Pancreas (tissue), 10 donors: Measurements from ENCODE around the gene F5. TPM values are rescaled to one million over a fixed set of nuclear protein-coding genes. Genes with fewer than 3 reads are reported as not detected.

Experiments used
- ATAC-seq, 4 donors: fragments of 200-7000 bp; cut with Tn5 transposase; one replicate each; pipeline versions ENCODE4 v1.8.0 to v1.9.1; 2020; ENCODE audit warnings: mild to moderate bottlenecking in 4 of 4, moderate library complexity in 4 of 4
- DNase-seq, 6 donors: peaks; one replicate each; pipeline ENCODE4 v3.0.0-alpha.2; 2020
- FAIRE-seq: peaks from 2 replicates; lab custom pipeline; 2012; peaks lifted over from hg19 to GRCh38; lab: Jason Lieb, UNC
- H3K27ac ChIP-seq, 4 donors: fragments of 200-600 bp; sonication (generic); 1 replicate in 3 of 4; 2 replicates in 1 of 4; pipeline versions ENCODE4 v1.5.0 to v1.8.0; 2020
- H3K27me3 ChIP-seq, 4 donors: fragments of 200-600 bp; one replicate each; pipeline ENCODE4 v1.8.0; 2021
- H3K36me3 ChIP-seq, 3 donors: fragments of 200-600 bp; sonication (generic) in 1 of 3; one replicate each; pipeline versions ENCODE4 v1.5.0 to v1.8.0; 2020 to 2021
- H3K4me1 ChIP-seq, 3 donors: fragments of 200-600 bp; one replicate each; pipeline ENCODE4 v1.8.0; 2021
- H3K4me3 ChIP-seq, 4 donors: fragments of 200-600 bp; sonication (generic) in 2 of 4; one replicate each; pipeline versions ENCODE4 v1.5.0 to v1.8.0; 2020 to 2021
- H3K9me3 ChIP-seq, 4 donors: fragments of 200-600 bp; one replicate each; pipeline ENCODE4 v1.8.0; 2021
- CTCF ChIP-seq, 4 donors: fragments of 200-600 bp; sonication (generic) in 3 of 4; IDR thresholded peaks; one replicate each; pipeline versions ENCODE4 v1.5.0 to v1.8.0; 2021; ENCODE audit warnings: antibody characterized with exemption in 4 of 4
- WGBS, 2 donors: extraction: QIAGEN DNeasy Blood & Tissue Kit; methylation state at CpG; one replicate each; pipeline ENCODE4 v1.1.7; 2013; 5-methylcytosine and 5-hydroxymethylcytosine counted together
- intact Hi-C, 3 donors: fragments of 100-400 bp; cut with DNase I; formaldehyde crosslinking; loops; one replicate each; pipeline versions ENCODE4 v1.11.1 to v1.14.2; 2022
- polyA plus RNA-seq, 2 donors: library from polyadenylated mRNA; stranded (reverse); fragments of 200-250 nt; gene quantifications; one replicate each; pipeline ENCODE4 v1.2.3, GENCODE V29; 2013
- total RNA-seq, 6 donors: library from RNA; stranded (reverse); fragmentation: NEBNext Ultra II Directional in 4 of 6; extraction: Animal tissue kit (Norgen Biotek cat#: 25700) in 4 of 6; gene quantifications; one replicate each; pipeline versions ENCODE4 v1.2.1 to v1.2.4, GENCODE V29; 2021 to 2023
- donor health status: healthy with polysubstance abuse.
- donor health status: DM: no; HTN: no; CAD: no; lungs with moderate emphysema.
- donor health status: DM: no; HTN: no; CAD: no.
- donor health status: control.
- donor health status: control.
- donor health status: Bipolar disorder and iron deficiency.
- donor health status: DM: yes; HTN: yes; CAD: no.
- donor health status: DM: no; HTN: no; CAD: no.
- donor health status: DM: no; HTN: no; CAD: no.
- donor health status: DM: yes; HTN: yes; CAD: no.

F5 gene
- total and polyA plus RNA-seq, 8 donors, result 0.94 to 9.0 (median 5.9) TPM

GRCh38 chr1:169515641-169516040 is 70.6 kb downstream of the F5 start:
- no peak for DNase-seq
- no peak overlapping the region for H3K27ac ChIP-seq
- intact Hi-C loops, result no loop called here
- FAIRE-seq, result no peak
- no peaks in the 10 kb centered on the region for H3K9me3 ChIP-seq
- H3K4me1 ChIP-seq, result no peaks in the 10 kb centered on the region
- no peaks in the 10 kb centered on the region for H3K27me3 ChIP-seq
- TF ChIP-seq CTCF (IDR thresholded peaks at IDR 0.05), result no peak
- ATAC-seq, result no peak
- no peaks in the 10 kb centered on the region for H3K36me3 ChIP-seq
- no peak overlapping the region for H3K4me3 ChIP-seq

GRCh38 chr1:169514566-169515270 is 71.6 kb downstream of the F5 start:
- WGBS, 2 donors, result 60 to 62% methylated on average over 2 of the region's 2 CpGs
- Histone ChIP-seq H3K36me3 (no peaks in the 10 kb centered on the region), H3K27ac (no peak overlapping the region), H3K27me3 (no peaks in the 10 kb centered on the region), H3K9me3 (no peaks in the 10 kb centered on the region), H3K4me1 (peaks cover 0 to 2% (median under 1%) of the 10 kb centered on the region in 3 donors), H3K4me3 (no peak overlapping the region)
- no peak for FAIRE-seq
- DNase-seq, result no peak
- TF ChIP-seq CTCF (IDR thresholded peaks at IDR 0.05), result no peak
- intact Hi-C loops, result no loop called here
- no peak for ATAC-seq

- Histone ChIP-seq H3K9me3 (no peaks in the 10 kb centered on the region), H3K27ac (no peak overlapping the region), H3K36me3 (no peaks in the 10 kb centered on the region), H3K4me3 (no peak overlapping the region), H3K4me1 (peaks cover 6 to 17% (median 15%) of the 10 kb centered on the region in 3 donors), H3K27me3 (no peaks in the 10 kb centered on the region)
- TF ChIP-seq CTCF (IDR thresholded peaks at IDR 0.05), result no peak
- FAIRE-seq (no peak), DNase-seq (no peak), ATAC-seq (peak in 2 of 4 donors; percentile 13 to 37)
- intact Hi-C loops, result no loop called here
These were observed 73.1 kb downstream of the F5 start for GRCh38 chr1:169513208-169513607.

GRCh38 chr1:169511316-169512005 is 74.8 kb downstream of the F5 start:
- intact Hi-C loops, result no loop called here
- peak in 3 of 4 donors; percentile 55 to 71 (median 61) for ATAC-seq
- Histone ChIP-seq H3K27me3 (no peaks in the 10 kb centered on the region), H3K4me1 (peaks cover 13 to 30% (median 28%) of the 10 kb centered on the region in 3 donors), H3K36me3 (no peaks in the 10 kb centered on the region), H3K9me3 (no peaks in the 10 kb centered on the region), H3K27ac (peak overlapping the region in 2 of 4 donors; percentile 10 to 45), H3K4me3 (no peak overlapping the region)
- TF ChIP-seq CTCF (IDR thresholded peaks at IDR 0.05), result no peak
- DNase-seq, result no peak
- WGBS, 2 donors, result 68 to 71% methylated on average over 3 of the region's 3 CpGs
- FAIRE-seq, result peak; percentile 92

- H3K4me1 ChIP-seq, result peaks cover 13 to 30% (median 28%) of the 10 kb centered on the region in 3 donors
- 69 to 79% methylated on average over 4 of the region's 4 CpGs for WGBS, 2 donors
- H3K27ac ChIP-seq, result no peak overlapping the region
- no peaks in the 10 kb centered on the region for H3K27me3 ChIP-seq
- DNase-seq, result no peak
- no peak for TF ChIP-seq CTCF (IDR thresholded peaks at IDR 0.05)
- FAIRE-seq, result no peak
- no peak overlapping the region for H3K4me3 ChIP-seq
- H3K36me3 ChIP-seq, result no peaks in the 10 kb centered on the region
- no peak for ATAC-seq
- no peaks in the 10 kb centered on the region for H3K9me3 ChIP-seq
- intact Hi-C loops, result no loop called here
These were observed 76.2 kb downstream of the F5 start for GRCh38 chr1:169510060-169510459.
